HG03139 (cell line): Measurements from ENCODE around the gene RPN1.
"Not testable (repeated sequence)": the region's sequence is repeated elsewhere in the genome, so short reads cannot be mapped to it uniquely, and the experiment has no call there.

Source experiments
- ATAC-seq: cut with Tn5 transposase; IDR thresholded peaks from one replicate; pipeline ENCODE4 v1.9.1; 2021; ENCODE audit not compliant: unreplicated experiment

Gene RPN1

GRCh38 chr3:128653383-128653992 lies 2.9 kb upstream of the RPN1 start:
- ATAC-seq = not testable (repeated sequence)

- ATAC-seq = no peak
Observed at GRCh38 chr3:128648940-128649663, 1.5 kb downstream of the RPN1 start.

- no peak for ATAC-seq
Observed at GRCh38 chr3:128648402-128648801, 2.2 kb downstream of the RPN1 start.

GRCh38 chr3:128647307-128647706 lies 3.3 kb downstream of the RPN1 start:
- ATAC-seq = no peak

- no peak for ATAC-seq
Observed at GRCh38 chr3:128634075-128634611, 16.5 kb downstream of the RPN1 start.

GRCh38 chr3:128632301-128632700 lies 18.3 kb downstream of the RPN1 start:
- no peak for ATAC-seq

GRCh38 chr3:128629936-128630335 lies 20.7 kb downstream of the RPN1 start:
- no peak for ATAC-seq

GRCh38 chr3:128625409-128625945 lies 25.1 kb downstream of the RPN1 start:
- ATAC-seq = no peak

- ATAC-seq = no peak
Observed at GRCh38 chr3:128624526-128625138, 26.0 kb downstream of the RPN1 start.

- no peak for ATAC-seq
Observed at GRCh38 chr3:128623762-128624176, 26.8 kb downstream of the RPN1 start.

- ATAC-seq = no peak
Observed at GRCh38 chr3:128621931-128622330, 28.7 kb downstream of the RPN1 start.

GRCh38 chr3:128621234-128621633 lies 29.4 kb downstream of the RPN1 start:
- no peak for ATAC-seq

- no peak for ATAC-seq
Observed at GRCh38 chr3:128620268-128620691, 30.3 kb downstream of the RPN1 start.

- no peak for ATAC-seq
Observed at GRCh38 chr3:128619146-128619890, 31.3 kb downstream of the RPN1 start.

GRCh38 chr3:128618398-128618726 lies 32.3 kb downstream of the RPN1 start:
- ATAC-seq = no peak

GRCh38 chr3:128617557-128618397 lies 32.8 kb downstream of the RPN1 start:
- peak; percentile 79 for ATAC-seq

GRCh38 chr3:128617270-128617556 lies 33.4 kb downstream of the RPN1 start:
- no peak for ATAC-seq

GRCh38 chr3:128616516-128617269 lies 33.9 kb downstream of the RPN1 start:
- no peak for ATAC-seq

- no peak for ATAC-seq
Observed at GRCh38 chr3:128614076-128614475, 36.5 kb downstream of the RPN1 start.
